Measurements from ENCODE around the gene USP3. TPM values are rescaled to one million over a fixed set of nuclear protein-coding genes. Genes with fewer than 3 reads are reported as not detected.

Gene USP3
- total and polyA plus RNA-seq, 2 donors (not counting 3 experiments of a cell fraction or from before 2014, with no cell fraction given) = 18.8 to 52.4 TPM

GRCh38 chr15:63473007-63473748 lies 31.2 kb upstream of the USP3 start:
- POLR2A ChIA-PET = no interaction called here
- TF ChIP-seq MYC (IDR thresholded peaks at IDR 0.05; ENCODE audit: low read depth, low read length) = no peak
- no peak for TF ChIP-seq EZH2 (IDR thresholded peaks at IDR 0.05; ENCODE audit: borderline replicate concordance, low read depth, low read length, severe bottlenecking)
- no peak for TF ChIP-seq MAX (IDR thresholded peaks at IDR 0.05; ENCODE audit: insufficient read depth, insufficient read length)
- TF ChIP-seq JUN (IDR thresholded peaks at IDR 0.05; ENCODE audit: borderline replicate concordance, insufficient read depth, insufficient read length, low read depth) = no peak
- TF ChIP-seq POLR2A (IDR thresholded peaks at IDR 0.05; ENCODE audit: low read depth, low read length) = no peak
- TF ChIP-seq GATA2 (IDR thresholded peaks at IDR 0.05; ENCODE audit: insufficient read depth, insufficient read length, low read depth, low read length) = no peak
- TF ChIP-seq POLR2AphosphoS5 (IDR thresholded peaks at IDR 0.05; ENCODE audit: insufficient read depth, low read depth, low read length) = no peak
- no peak for TF ChIP-seq FOS (IDR thresholded peaks at IDR 0.05; ENCODE audit: borderline replicate concordance, insufficient read depth, low read length)
- no peak for TF ChIP-seq CTCF (IDR thresholded peaks at IDR 0.05; ENCODE audit: extremely low read depth in 1 of 2, insufficient read depth in 1 of 2, low read depth in 1 of 2, low read length in 2 of 2)
- FAIRE-seq = no peak
- no peak overlapping the region for H3K9ac ChIP-seq (replicated peaks; ENCODE audit: extremely low read depth, insufficient read depth, low read length)
- no peak overlapping the region for H3K27ac ChIP-seq (ENCODE audit: insufficient read depth, low read depth, low read length)
- no peaks in the 10 kb centered on the region for H3K9me1 ChIP-seq (replicated peaks; ENCODE audit: control insufficient read depth, extremely low read depth, insufficient read depth, low read length)
- peaks cover 6% of the 10 kb centered on the region for H3K4me1 ChIP-seq (ENCODE audit: control insufficient read depth, extremely low read depth, insufficient read depth, low read length)
- H3K27me3 ChIP-seq (ENCODE audit: control insufficient read depth in 2 of 2, insufficient read depth in 2 of 2, low read length in 2 of 2) = no peaks in the 10 kb centered on the region
- no peaks in the 10 kb centered on the region for H3K36me3 ChIP-seq (ENCODE audit: control insufficient read depth in 2 of 2, extremely low read depth in 1 of 2, insufficient read depth in 2 of 2, low read length in 2 of 2)
- H4K20me1 ChIP-seq (replicated peaks; ENCODE audit: control insufficient read depth, extremely low read depth, insufficient read depth, low read length) = no peaks in the 10 kb centered on the region
- H3K4me3 ChIP-seq (replicated peaks in 1 of 3; ENCODE audit: insufficient read depth in 1 of 3, low read depth in 1 of 3, low read length in 3 of 3) = no peak overlapping the region
- intact Hi-C loops (cut with micrococcal nuclease) (no loop called here), dilution Hi-C loops (cut with MboI; ENCODE audit: extremely low pct_ligation_motif_present, low sequenced_read_pairs) (no loop called here)
- DNase-seq (ENCODE audit: low read depth, low spot score) = no peak
- H3K4me2 ChIP-seq (ENCODE audit: insufficient read depth, low read length) = no peak overlapping the region
- CTCF ChIA-PET = no interaction called here
- no TSS peak for BruUV-seq (replicated peaks)
- no peaks in the 10 kb centered on the region for H3K9me3 ChIP-seq (replicated peaks; ENCODE audit: control insufficient read depth, insufficient read depth, low read length)
- H3K79me2 ChIP-seq (ENCODE audit: control insufficient read depth, insufficient read depth, low read length) = no peaks in the 10 kb centered on the region
- no peak overlapping the region for H2AFZ ChIP-seq (ENCODE audit: low read depth, low read length)

Measured in endothelial cell of umbilical vein (primary cell).